Measurements from ENCODE around the gene ESYT1. TPM values are rescaled to one million over a fixed set of nuclear protein-coding genes. Genes with fewer than 3 reads are reported as not detected.

Gene ESYT1
- total and polyA plus RNA-seq, 5 donors from 2014 or later: 190 to 395 (median 330) TPM

- H3K4me1 ChIP-seq (ENCODE audit: control insufficient read depth, insufficient read depth, low read length, poor library complexity, severe bottlenecking): peaks cover 42% of the 10 kb centered on the region
- Mint-ChIP-seq H3K9me3 (peaks cover 0 to 5% (median 1%) of the 10 kb centered on the region in 7 donors), H3K4me1 (peaks cover 10 to 77% (median 51%) of the 10 kb centered on the region in 4 donors), H3K27ac (peak overlapping the region; percentile 91 to 98 (median 92)), H3K36me3 (peaks cover 41% of the 10 kb centered on the region), H3K4me3 (peak overlapping the region; percentile 87 to 100 (median 98)), H3K27me3 (no peaks in the 10 kb centered on the region)
- peaks cover 0 to 7% of the 10 kb centered on the region in 2 experiments for H3K9me3 ChIP-seq (ENCODE audit: control insufficient read depth in 2 of 2, low read length in 2 of 2)
- peaks cover 46% of the 10 kb centered on the region for H3K36me3 ChIP-seq (ENCODE audit: control insufficient read depth, insufficient read depth, low read length)
- peak overlapping the region; percentile 91 for H3K4me3 ChIP-seq (ENCODE audit: low read depth, low read length)
- no peak for DNase-seq
- no peak for ATAC-seq (ENCODE audit: low read depth in 2 of 2)
- H3K27ac ChIP-seq (ENCODE audit: insufficient read depth, low read length, poor library complexity, severe bottlenecking): peak overlapping the region; percentile 86
- H3K27me3 ChIP-seq (ENCODE audit: control insufficient read depth, insufficient read depth, low read length): no peaks in the 10 kb centered on the region
These were observed 2.0 kb downstream of the ESYT1 start for GRCh38 chr12:56129942-56130495.

- H3K9me3 ChIP-seq (ENCODE audit: control insufficient read depth in 2 of 2, low read length in 2 of 2): peaks cover 0 to 7% of the 10 kb centered on the region in 2 experiments
- H3K36me3 ChIP-seq (ENCODE audit: control insufficient read depth, insufficient read depth, low read length): peaks cover 54% of the 10 kb centered on the region
- Mint-ChIP-seq H3K27me3 (no peaks in the 10 kb centered on the region), H3K27ac (peak overlapping the region; percentile 74 to 92 (median 79)), H3K4me1 (peaks cover 10 to 76% (median 52%) of the 10 kb centered on the region in 4 donors), H3K4me3 (peak overlapping the region; percentile 73 to 100 (median 93)), H3K9me3 (peaks cover 0 to 5% (median 1%) of the 10 kb centered on the region in 7 donors), H3K36me3 (peaks cover 43% of the 10 kb centered on the region)
- no peak for ATAC-seq (ENCODE audit: low read depth in 2 of 2)
- H3K4me3 ChIP-seq (ENCODE audit: low read depth, low read length): peak overlapping the region; percentile 58
- H3K4me1 ChIP-seq (ENCODE audit: control insufficient read depth, insufficient read depth, low read length, poor library complexity, severe bottlenecking): peaks cover 35% of the 10 kb centered on the region
- peak overlapping the region; percentile 86 for H3K27ac ChIP-seq (ENCODE audit: insufficient read depth, low read length, poor library complexity, severe bottlenecking)
- no peak for DNase-seq
- no peaks in the 10 kb centered on the region for H3K27me3 ChIP-seq (ENCODE audit: control insufficient read depth, insufficient read depth, low read length)
These were observed 2.8 kb downstream of the ESYT1 start for GRCh38 chr12:56130876-56131275.

GRCh38 chr12:56134897-56135296 lies 6.8 kb downstream of the ESYT1 start:
- no peaks in the 10 kb centered on the region for H3K27me3 Mint-ChIP-seq

GRCh38 chr12:56137853-56138571 lies 9.9 kb downstream of the ESYT1 start:
- ATAC-seq (ENCODE audit: low read depth in 2 of 2) (no peak), DNase-seq (no peak)
- no peaks in the 10 kb centered on the region for H3K27me3 ChIP-seq (ENCODE audit: control insufficient read depth, insufficient read depth, low read length)
- peak overlapping the region; percentile 67 to 90 (median 75) for H3K27ac Mint-ChIP-seq
- peaks cover 62% of the 10 kb centered on the region for H3K36me3 Mint-ChIP-seq
- H3K4me3 Mint-ChIP-seq: peak overlapping the region in 3 of 4 donors; percentile 10 to 61 (median 53)
- peaks cover 31% of the 10 kb centered on the region for H3K4me1 ChIP-seq (ENCODE audit: control insufficient read depth, insufficient read depth, low read length, poor library complexity, severe bottlenecking)
- no peak overlapping the region for H3K4me3 ChIP-seq (ENCODE audit: low read depth, low read length)
- no peaks in the 10 kb centered on the region for H3K27me3 Mint-ChIP-seq
- peaks cover 0 to 2% (median 0%) of the 10 kb centered on the region in 7 donors for H3K9me3 Mint-ChIP-seq
- peaks cover 91% of the 10 kb centered on the region for H3K36me3 ChIP-seq (ENCODE audit: control insufficient read depth, insufficient read depth, low read length)
- H3K9me3 ChIP-seq (ENCODE audit: control insufficient read depth in 2 of 2, low read length in 2 of 2): no peaks in the 10 kb centered on the region
- H3K4me1 Mint-ChIP-seq: peaks cover 6 to 71% (median 42%) of the 10 kb centered on the region in 4 donors
- no peak overlapping the region for H3K27ac ChIP-seq (ENCODE audit: insufficient read depth, low read length, poor library complexity, severe bottlenecking)

More at GRCh38 chr12:56134897-56135296, 6.8 kb downstream of the ESYT1 start:
- DNase-seq: no peak
- H3K36me3 ChIP-seq (ENCODE audit: control insufficient read depth, insufficient read depth, low read length): peaks cover 90% of the 10 kb centered on the region
- peaks cover 73% of the 10 kb centered on the region for H3K36me3 Mint-ChIP-seq
- H3K4me3 ChIP-seq (ENCODE audit: low read depth, low read length): no peak overlapping the region
- H3K4me1 Mint-ChIP-seq: peaks cover 6 to 80% (median 54%) of the 10 kb centered on the region in 4 donors
- H3K27ac Mint-ChIP-seq: no peak overlapping the region
- H3K4me3 Mint-ChIP-seq: peak overlapping the region in 1 of 4 donors; percentile 66
- peaks cover 0 to 5% (median 0%) of the 10 kb centered on the region in 7 donors for H3K9me3 Mint-ChIP-seq
- H3K27me3 ChIP-seq (ENCODE audit: control insufficient read depth, insufficient read depth, low read length): no peaks in the 10 kb centered on the region
- H3K27ac ChIP-seq (ENCODE audit: insufficient read depth, low read length, poor library complexity, severe bottlenecking): no peak overlapping the region
- H3K9me3 ChIP-seq (ENCODE audit: control insufficient read depth in 2 of 2, low read length in 2 of 2): peaks cover 0 to 7% of the 10 kb centered on the region in 2 experiments
- H3K4me1 ChIP-seq (ENCODE audit: control insufficient read depth, insufficient read depth, low read length, poor library complexity, severe bottlenecking): peaks cover 32% of the 10 kb centered on the region
- ATAC-seq (ENCODE audit: low read depth in 2 of 2): no peak

- H3K4me1 ChIP-seq (ENCODE audit: control insufficient read depth, insufficient read depth, low read length, poor library complexity, severe bottlenecking): peaks cover 32% of the 10 kb centered on the region
- H3K27me3 ChIP-seq (ENCODE audit: control insufficient read depth, insufficient read depth, low read length): no peaks in the 10 kb centered on the region
- peak overlapping the region in 2 of 3 donors; percentile 59 to 71 for H3K27ac Mint-ChIP-seq
- H3K4me3 Mint-ChIP-seq: no peak overlapping the region
- H3K27me3 Mint-ChIP-seq: no peaks in the 10 kb centered on the region
- DNase-seq (no peak), ATAC-seq (ENCODE audit: low read depth in 2 of 2) (no peak)
- no peak overlapping the region for H3K27ac ChIP-seq (ENCODE audit: insufficient read depth, low read length, poor library complexity, severe bottlenecking)
- H3K4me1 Mint-ChIP-seq: peaks cover 6 to 56% (median 38%) of the 10 kb centered on the region in 4 donors
- peaks cover 59% of the 10 kb centered on the region for H3K36me3 Mint-ChIP-seq
- peaks cover 77% of the 10 kb centered on the region for H3K36me3 ChIP-seq (ENCODE audit: control insufficient read depth, insufficient read depth, low read length)
- H3K9me3 ChIP-seq (ENCODE audit: control insufficient read depth in 2 of 2, low read length in 2 of 2): no peaks in the 10 kb centered on the region
- no peak overlapping the region for H3K4me3 ChIP-seq (ENCODE audit: low read depth, low read length)
- no peaks in the 10 kb centered on the region for H3K9me3 Mint-ChIP-seq
These were observed 14.1 kb downstream of the ESYT1 start for GRCh38 chr12:56141946-56142784.

- Mint-ChIP-seq H3K27ac (peak overlapping the region; percentile 25 to 93 (median 74)), H3K4me3 (peak overlapping the region in 2 of 4 donors; percentile 26 to 38), H3K4me1 (peaks cover 6 to 45% (median 33%) of the 10 kb centered on the region in 4 donors), H3K36me3 (peaks cover 48% of the 10 kb centered on the region), H3K27me3 (no peaks in the 10 kb centered on the region), H3K9me3 (no peaks in the 10 kb centered on the region)
- peak; percentile 78 to 82 for ATAC-seq (ENCODE audit: low read depth in 2 of 2)
- H3K27ac ChIP-seq (ENCODE audit: insufficient read depth, low read length, poor library complexity, severe bottlenecking): peak overlapping the region; percentile 30
- H3K4me1 ChIP-seq (ENCODE audit: control insufficient read depth, insufficient read depth, low read length, poor library complexity, severe bottlenecking): peaks cover 22% of the 10 kb centered on the region
- no peaks in the 10 kb centered on the region for H3K9me3 ChIP-seq (ENCODE audit: control insufficient read depth in 2 of 2, low read length in 2 of 2)
- H3K27me3 ChIP-seq (ENCODE audit: control insufficient read depth, insufficient read depth, low read length): no peaks in the 10 kb centered on the region
- DNase-seq: peak in 1 of 3 donors; percentile 30
- H3K4me3 ChIP-seq (ENCODE audit: low read depth, low read length): no peak overlapping the region
- peaks cover 67% of the 10 kb centered on the region for H3K36me3 ChIP-seq (ENCODE audit: control insufficient read depth, insufficient read depth, low read length)
These were observed 15.2 kb downstream of the ESYT1 start for GRCh38 chr12:56143217-56143616.

- peak overlapping the region in 2 of 3 donors; percentile 74 to 93 for H3K27ac Mint-ChIP-seq
- Histone ChIP-seq H3K27me3 (ENCODE audit: control insufficient read depth, insufficient read depth, low read length) (no peaks in the 10 kb centered on the region), H3K9me3 (ENCODE audit: control insufficient read depth in 2 of 2, low read length in 2 of 2) (no peaks in the 10 kb centered on the region), H3K36me3 (ENCODE audit: control insufficient read depth, insufficient read depth, low read length) (peaks cover 62% of the 10 kb centered on the region), H3K27ac (ENCODE audit: insufficient read depth, low read length, poor library complexity, severe bottlenecking) (no peak overlapping the region), H3K4me1 (ENCODE audit: control insufficient read depth, insufficient read depth, low read length, poor library complexity, severe bottlenecking) (peaks cover 16% of the 10 kb centered on the region), H3K4me3 (ENCODE audit: low read depth, low read length) (no peak overlapping the region)
- H3K36me3 Mint-ChIP-seq: peaks cover 42% of the 10 kb centered on the region
- no peak overlapping the region for H3K4me3 Mint-ChIP-seq
- H3K4me1 Mint-ChIP-seq: peaks cover under 1 to 39% (median 26%) of the 10 kb centered on the region in 4 donors
- DNase-seq (no peak), ATAC-seq (ENCODE audit: low read depth in 2 of 2) (no peak)
- no peaks in the 10 kb centered on the region for H3K9me3 Mint-ChIP-seq
- no peaks in the 10 kb centered on the region for H3K27me3 Mint-ChIP-seq
These were observed 15.8 kb downstream of the ESYT1 start for GRCh38 chr12:56143870-56144269.

All from CD4-positive, CD25-positive, alpha-beta regulatory T cell (primary cell).